Medulla oblongata (tissue), 1 donor: ENCODE data around the gene TOMM34.

ENCODE experiments used
- DNase-seq: peaks from one replicate; pipeline ENCODE4 v3.0.0-alpha.2; 2015; ENCODE audit errors: extremely low spot score

The TOMM34 gene

GRCh38 chr20:44932916-44933315, 27.3 kb downstream of the TOMM34 start:
- DNase-seq = no peak

GRCh38 chr20:44931911-44932310, 28.3 kb downstream of the TOMM34 start:
- DNase-seq = no peak

- no peak for DNase-seq
These were observed 29.6 kb downstream of the TOMM34 start for GRCh38 chr20:44930517-44931168.

GRCh38 chr20:44928595-44928994, 31.6 kb downstream of the TOMM34 start:
- no peak for DNase-seq

GRCh38 chr20:44924541-44924940, 35.7 kb downstream of the TOMM34 start:
- no peak for DNase-seq

- DNase-seq = no peak
These were observed 38.8 kb downstream of the TOMM34 start for GRCh38 chr20:44921447-44921846.

- DNase-seq = no peak
These were observed 41.4 kb downstream of the TOMM34 start for GRCh38 chr20:44918761-44919160.

GRCh38 chr20:44918342-44918741, 41.9 kb downstream of the TOMM34 start:
- no peak for DNase-seq

- no peak for DNase-seq
These were observed 42.8 kb downstream of the TOMM34 start for GRCh38 chr20:44917399-44917798.

- no peak for DNase-seq
These were observed 43.6 kb downstream of the TOMM34 start for GRCh38 chr20:44916586-44916985.

- no peak for DNase-seq
These were observed 45.3 kb downstream of the TOMM34 start for GRCh38 chr20:44914924-44915323.

- DNase-seq = no peak
These were observed 48.0 kb downstream of the TOMM34 start for GRCh38 chr20:44912189-44912588.

- no peak for DNase-seq
These were observed 48.8 kb downstream of the TOMM34 start for GRCh38 chr20:44911264-44911921.

GRCh38 chr20:44910690-44911262, 49.4 kb downstream of the TOMM34 start:
- no peak for DNase-seq

- DNase-seq = peak; percentile 48
These were observed 50.1 kb downstream of the TOMM34 start, which contains the start of gene PABPC1L for GRCh38 chr20:44909872-44910689. PABPC1L (plus strand) TSS chr20:44910060; CDS start chr20:44910144, 84 bp downstream.

- DNase-seq = no peak
These were observed 51.0 kb downstream of the TOMM34 start for GRCh38 chr20:44908987-44909871.

GRCh38 chr20:44904377-44904776, 55.8 kb downstream of the TOMM34 start:
- DNase-seq = no peak

GRCh38 chr20:44901974-44902373, 58.2 kb downstream of the TOMM34 start:
- DNase-seq = peak; percentile 76

GRCh38 chr20:44900231-44900854, 59.9 kb downstream of the TOMM34 start:
- no peak for DNase-seq

GRCh38 chr20:44897133-44897532, 63.1 kb downstream of the TOMM34 start:
- DNase-seq = no peak

- peak; percentile 58 for DNase-seq
These were observed 63.6 kb downstream of the TOMM34 start for GRCh38 chr20:44896583-44896982.
